Activated naive CD8-positive, alpha-beta T cell (primary cell): ENCODE data around the gene BRCA2.

Experiments
- H3K27ac Mint-ChIP-seq: one replicate; pipeline ENCODE4 v1.8.0; 2021; ENCODE audit warnings: mixed read lengths
- H3K27me3 Mint-ChIP-seq: one replicate; pipeline ENCODE4 v1.8.0; 2021; ENCODE audit warnings: mixed read lengths
- H3K36me3 Mint-ChIP-seq: one replicate; pipeline ENCODE4 v1.8.0; 2021; ENCODE audit warnings: mixed read lengths
- H3K4me1 Mint-ChIP-seq: one replicate; pipeline ENCODE4 v1.8.0; 2021; ENCODE audit warnings: low read depth, mixed read lengths
- H3K4me3 Mint-ChIP-seq: one replicate; pipeline ENCODE4 v1.8.0; 2021; ENCODE audit warnings: mild to moderate bottlenecking, mixed read lengths
- H3K9me3 Mint-ChIP-seq: one replicate; pipeline ENCODE4 v1.8.0; 2021; ENCODE audit warnings: low read depth, mixed read lengths

Gene BRCA2

GRCh38 chr13:32300920-32301319 lies 14.4 kb upstream of the BRCA2 start:
- peaks cover 16% of the 10 kb centered on the region for H3K27me3 Mint-ChIP-seq
- no peaks in the 10 kb centered on the region for H3K4me1 Mint-ChIP-seq
- no peak overlapping the region for H3K27ac Mint-ChIP-seq
- no peaks in the 10 kb centered on the region for H3K36me3 Mint-ChIP-seq
- no peak overlapping the region for H3K4me3 Mint-ChIP-seq
- no peaks in the 10 kb centered on the region for H3K9me3 Mint-ChIP-seq

- Mint-ChIP-seq H3K4me1 (no peaks in the 10 kb centered on the region), H3K9me3 (no peaks in the 10 kb centered on the region), H3K27me3 (peaks cover 13% of the 10 kb centered on the region), H3K27ac (no peak overlapping the region), H3K4me3 (no peak overlapping the region), H3K36me3 (no peaks in the 10 kb centered on the region)
These were observed 12.8 kb upstream of the BRCA2 start for GRCh38 chr13:32302461-32302860.

- H3K36me3 Mint-ChIP-seq: no peaks in the 10 kb centered on the region
- H3K27me3 Mint-ChIP-seq: peaks cover 2% of the 10 kb centered on the region
- peaks cover 10% of the 10 kb centered on the region for H3K4me1 Mint-ChIP-seq
- no peaks in the 10 kb centered on the region for H3K9me3 Mint-ChIP-seq
- no peak overlapping the region for H3K27ac Mint-ChIP-seq
- H3K4me3 Mint-ChIP-seq: no peak overlapping the region
These were observed 9.7 kb upstream of the BRCA2 start for GRCh38 chr13:32305646-32306045.

- Mint-ChIP-seq H3K4me3 (no peak overlapping the region), H3K27ac (no peak overlapping the region), H3K27me3 (no peaks in the 10 kb centered on the region), H3K9me3 (no peaks in the 10 kb centered on the region), H3K36me3 (no peaks in the 10 kb centered on the region), H3K4me1 (peaks cover 10% of the 10 kb centered on the region)
These were observed 5.8 kb upstream of the BRCA2 start for GRCh38 chr13:32309312-32310133.

GRCh38 chr13:32310134-32310706 lies 5.1 kb upstream of the BRCA2 start:
- H3K4me3 Mint-ChIP-seq: no peak overlapping the region
- no peaks in the 10 kb centered on the region for H3K36me3 Mint-ChIP-seq

GRCh38 chr13:32311188-32311897 lies 4.0 kb upstream of the BRCA2 start:
- no peaks in the 10 kb centered on the region for H3K27me3 Mint-ChIP-seq
- H3K27ac Mint-ChIP-seq: no peak overlapping the region
- peaks cover 18% of the 10 kb centered on the region for H3K4me1 Mint-ChIP-seq
- H3K9me3 Mint-ChIP-seq: no peaks in the 10 kb centered on the region
- no peak overlapping the region for H3K4me3 Mint-ChIP-seq
- H3K36me3 Mint-ChIP-seq: no peaks in the 10 kb centered on the region

More at GRCh38 chr13:32310134-32310706, 5.1 kb upstream of the BRCA2 start:
- Mint-ChIP-seq H3K27me3 (no peaks in the 10 kb centered on the region), H3K27ac (no peak overlapping the region), H3K9me3 (no peaks in the 10 kb centered on the region), H3K4me1 (peaks cover 15% of the 10 kb centered on the region)

GRCh38 chr13:32314271-32315237 lies 754 bp upstream of the BRCA2 start:
- peak overlapping the region; percentile 91 for H3K4me3 Mint-ChIP-seq
- peaks cover 3% of the 10 kb centered on the region for H3K36me3 Mint-ChIP-seq
- peak overlapping the region; percentile 98 for H3K27ac Mint-ChIP-seq
- no peaks in the 10 kb centered on the region for H3K9me3 Mint-ChIP-seq
- H3K27me3 Mint-ChIP-seq: no peaks in the 10 kb centered on the region
- peaks cover 13% of the 10 kb centered on the region for H3K4me1 Mint-ChIP-seq

- H3K4me1 Mint-ChIP-seq: peaks cover 9% of the 10 kb centered on the region
- peak overlapping the region; percentile 98 for H3K27ac Mint-ChIP-seq
- H3K36me3 Mint-ChIP-seq: peaks cover 3% of the 10 kb centered on the region
- peak overlapping the region; percentile 91 for H3K4me3 Mint-ChIP-seq
- H3K27me3 Mint-ChIP-seq: no peaks in the 10 kb centered on the region
- H3K9me3 Mint-ChIP-seq: no peaks in the 10 kb centered on the region
These were observed 676 bp downstream of the BRCA2 start for GRCh38 chr13:32316028-32316339.

GRCh38 chr13:32316501-32316900 lies 1.2 kb downstream of the BRCA2 start:
- Mint-ChIP-seq H3K4me1 (peaks cover 9% of the 10 kb centered on the region), H3K9me3 (no peaks in the 10 kb centered on the region), H3K27me3 (no peaks in the 10 kb centered on the region), H3K4me3 (peak overlapping the region; percentile 91), H3K27ac (no peak overlapping the region), H3K36me3 (peaks cover 3% of the 10 kb centered on the region)

- Mint-ChIP-seq H3K9me3 (no peaks in the 10 kb centered on the region), H3K4me1 (peaks cover 9% of the 10 kb centered on the region), H3K27ac (no peak overlapping the region), H3K4me3 (no peak overlapping the region), H3K36me3 (peaks cover 3% of the 10 kb centered on the region), H3K27me3 (no peaks in the 10 kb centered on the region)
These were observed 2.6 kb downstream of the BRCA2 start for GRCh38 chr13:32317716-32318465.

GRCh38 chr13:32320528-32320927 lies 5.2 kb downstream of the BRCA2 start:
- H3K9me3 Mint-ChIP-seq: no peaks in the 10 kb centered on the region
- H3K4me1 Mint-ChIP-seq: peaks cover 3% of the 10 kb centered on the region
- no peak overlapping the region for H3K4me3 Mint-ChIP-seq
- H3K36me3 Mint-ChIP-seq: peaks cover 6% of the 10 kb centered on the region
- H3K27me3 Mint-ChIP-seq: no peaks in the 10 kb centered on the region
- H3K27ac Mint-ChIP-seq: no peak overlapping the region

- no peaks in the 10 kb centered on the region for H3K9me3 Mint-ChIP-seq
- H3K36me3 Mint-ChIP-seq: peaks cover 6% of the 10 kb centered on the region
- H3K4me3 Mint-ChIP-seq: no peak overlapping the region
- no peaks in the 10 kb centered on the region for H3K4me1 Mint-ChIP-seq
- H3K27me3 Mint-ChIP-seq: no peaks in the 10 kb centered on the region
- H3K27ac Mint-ChIP-seq: no peak overlapping the region
These were observed 8.6 kb downstream of the BRCA2 start for GRCh38 chr13:32323912-32324311.

- H3K27ac Mint-ChIP-seq: peak overlapping the region; percentile 55
- H3K27me3 Mint-ChIP-seq: no peaks in the 10 kb centered on the region
- H3K4me1 Mint-ChIP-seq: no peaks in the 10 kb centered on the region
- H3K36me3 Mint-ChIP-seq: peaks cover 22% of the 10 kb centered on the region
- no peaks in the 10 kb centered on the region for H3K9me3 Mint-ChIP-seq
- no peak overlapping the region for H3K4me3 Mint-ChIP-seq
These were observed 15.1 kb downstream of the BRCA2 start for GRCh38 chr13:32330441-32330840.

- H3K4me3 Mint-ChIP-seq: no peak overlapping the region
- H3K9me3 Mint-ChIP-seq: no peaks in the 10 kb centered on the region
- peaks cover 45% of the 10 kb centered on the region for H3K36me3 Mint-ChIP-seq
- H3K4me1 Mint-ChIP-seq: no peaks in the 10 kb centered on the region
- H3K27ac Mint-ChIP-seq: no peak overlapping the region
- H3K27me3 Mint-ChIP-seq: no peaks in the 10 kb centered on the region
These were observed 19.4 kb downstream of the BRCA2 start for GRCh38 chr13:32334671-32335070.
